NT2/D1 (cell line): ENCODE results near the gene NAB1.

Source experiments
- SUZ12 ChIP-seq: IDR thresholded peaks from 2 replicates; pipeline ENCODE4 v1.6.1; 2011; ENCODE audit not compliant: insufficient read length, insufficient read depth; ENCODE audit errors: extremely low read depth
- YY1 ChIP-seq: IDR thresholded peaks from 2 replicates; pipeline ENCODE4 v1.6.1; 2011; ENCODE audit not compliant: insufficient read length, insufficient read depth

GRCh38 chr2:190698895-190699294 is 50.0 kb downstream of the NAB1 start:
- TF ChIP-seq YY1 (no peak), SUZ12 (no peak)
